Astrocyte of the spinal cord (primary cell): ENCODE measurements around the gene PRKAR1B.

ENCODE experiments used
- DNase-seq: peaks from one replicate; pipeline ENCODE4 v3.0.0; 2011; ENCODE audit warnings: low read depth, low spot score
- H3K4me3 ChIP-seq: 2 replicates; pipeline ENCODE4 v1.5.1; 2011; ENCODE audit warnings: low read depth, mild to moderate bottlenecking, low read length, moderate library complexity
- in situ Hi-C: cut with HindIII; loops from 2 replicates; pipeline ENCODE4 v1.10.0; 2017; ENCODE audit warnings: low sequenced_read_pairs
- TF ChIP-seq, protein P1 (sequence below): IDR thresholded peaks from 2 replicates; pipeline ENCODE4 v1.5.1; 2012; ENCODE audit warnings: low read depth, mild to moderate bottlenecking, low read length, inconsistent platforms

The PRKAR1B gene

DNA sequence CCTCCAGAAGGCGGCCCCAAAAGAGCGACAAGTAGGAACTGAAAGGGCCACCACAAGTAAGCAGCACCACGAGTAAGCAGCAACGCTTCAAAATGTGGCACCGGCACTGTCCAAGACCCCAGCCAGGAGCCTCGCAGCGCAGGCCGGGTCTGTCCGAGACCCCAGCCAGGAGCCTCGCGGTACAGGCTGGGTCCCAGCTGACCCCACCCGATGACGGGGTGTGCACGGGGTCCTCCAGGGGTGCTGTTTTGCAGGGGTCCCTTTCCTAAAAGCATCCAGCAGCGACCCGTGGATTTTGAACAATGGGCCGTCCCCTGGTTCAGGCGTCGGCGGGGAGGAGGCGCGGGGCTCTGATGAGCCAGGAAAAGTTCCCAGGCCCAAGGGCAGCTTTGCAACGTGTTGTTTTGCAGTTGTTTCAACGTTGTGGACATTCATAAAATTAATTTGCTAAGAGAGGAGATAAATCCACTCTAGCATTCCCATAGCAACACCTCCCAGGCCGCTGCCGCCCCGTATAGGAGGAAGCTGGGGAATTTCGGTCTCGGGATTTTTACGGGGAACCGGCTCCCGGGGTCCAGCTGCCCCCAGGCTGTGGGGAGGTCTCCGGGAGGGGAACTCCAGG lies 155.9 kb downstream of the PRKAR1B start:
- TF ChIP-seq, protein P1, sequence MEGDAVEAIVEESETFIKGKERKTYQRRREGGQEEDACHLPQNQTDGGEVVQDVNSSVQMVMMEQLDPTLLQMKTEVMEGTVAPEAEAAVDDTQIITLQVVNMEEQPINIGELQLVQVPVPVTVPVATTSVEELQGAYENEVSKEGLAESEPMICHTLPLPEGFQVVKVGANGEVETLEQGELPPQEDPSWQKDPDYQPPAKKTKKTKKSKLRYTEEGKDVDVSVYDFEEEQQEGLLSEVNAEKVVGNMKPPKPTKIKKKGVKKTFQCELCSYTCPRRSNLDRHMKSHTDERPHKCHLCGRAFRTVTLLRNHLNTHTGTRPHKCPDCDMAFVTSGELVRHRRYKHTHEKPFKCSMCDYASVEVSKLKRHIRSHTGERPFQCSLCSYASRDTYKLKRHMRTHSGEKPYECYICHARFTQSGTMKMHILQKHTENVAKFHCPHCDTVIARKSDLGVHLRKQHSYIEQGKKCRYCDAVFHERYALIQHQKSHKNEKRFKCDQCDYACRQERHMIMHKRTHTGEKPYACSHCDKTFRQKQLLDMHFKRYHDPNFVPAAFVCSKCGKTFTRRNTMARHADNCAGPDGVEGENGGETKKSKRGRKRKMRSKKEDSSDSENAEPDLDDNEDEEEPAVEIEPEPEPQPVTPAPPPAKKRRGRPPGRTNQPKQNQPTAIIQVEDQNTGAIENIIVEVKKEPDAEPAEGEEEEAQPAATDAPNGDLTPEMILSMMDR: no peak
- in situ Hi-C loops: no loop called here

DNA sequence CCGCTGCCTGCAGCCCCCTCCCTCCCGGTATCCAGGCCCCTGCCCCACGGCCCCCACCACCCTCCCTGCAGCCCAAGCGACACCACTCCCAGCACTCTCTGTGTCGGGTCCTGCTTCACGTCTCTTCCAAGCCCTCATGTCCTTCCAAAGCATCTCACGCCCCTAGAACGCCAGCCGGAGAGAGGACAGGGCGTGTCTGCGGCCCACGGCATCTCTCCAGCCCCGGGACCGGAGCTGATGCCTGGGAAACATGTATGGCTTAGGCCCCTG lies 156.3 kb downstream of the PRKAR1B start:
- TF ChIP-seq, protein P1: no peak
- H3K4me3 ChIP-seq: no peak overlapping the region
- in situ Hi-C loops: no loop called here
- no peak for DNase-seq

More for the DNA sequence above, 155.9 kb downstream of the PRKAR1B start:
- no peak overlapping the region for H3K4me3 ChIP-seq
- no peak for DNase-seq

DNA sequence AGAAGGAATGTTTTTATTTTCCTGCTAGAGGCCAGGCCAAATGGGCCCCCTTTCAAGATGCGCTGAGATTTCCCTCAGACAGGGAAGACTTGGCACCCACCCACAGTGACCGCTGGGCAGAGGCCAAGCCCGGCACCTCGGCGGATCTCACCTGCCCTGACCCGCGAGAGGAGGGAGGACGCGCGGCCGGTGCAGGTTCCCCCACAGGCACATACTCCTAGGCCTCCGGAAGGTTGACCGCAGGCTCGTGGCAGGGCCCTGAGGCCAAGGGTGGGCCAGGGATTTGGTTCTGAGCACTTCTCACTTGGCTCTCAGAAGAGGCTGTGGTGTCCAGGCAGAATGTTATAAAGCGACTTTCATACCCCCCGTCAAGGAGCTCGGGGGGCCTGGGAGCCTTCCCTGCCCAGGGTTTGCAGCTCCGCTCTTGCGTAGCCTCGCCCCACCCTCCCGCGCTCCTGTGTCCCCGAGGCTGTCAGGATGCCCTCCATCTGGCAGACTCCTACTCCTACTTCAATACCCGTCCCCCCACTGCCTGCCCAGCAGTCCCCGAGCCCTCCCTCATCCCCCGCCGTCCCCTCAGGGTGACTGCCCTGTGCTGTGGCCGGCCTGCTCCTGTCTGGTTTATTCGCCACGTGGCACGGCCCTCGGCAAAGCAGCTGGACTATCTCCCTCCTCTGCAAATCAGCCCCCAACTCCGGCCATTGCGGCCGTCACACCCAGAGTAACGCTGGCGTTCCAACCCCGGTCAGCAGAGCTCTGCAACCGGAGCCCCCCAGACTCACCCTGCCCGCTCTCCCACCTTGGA lies 156.9 kb downstream of the PRKAR1B start:
- DNase-seq: no peak
- in situ Hi-C loops: no loop called here
- H3K4me3 ChIP-seq: no peak overlapping the region
- TF ChIP-seq, protein P1: no peak

DNA sequence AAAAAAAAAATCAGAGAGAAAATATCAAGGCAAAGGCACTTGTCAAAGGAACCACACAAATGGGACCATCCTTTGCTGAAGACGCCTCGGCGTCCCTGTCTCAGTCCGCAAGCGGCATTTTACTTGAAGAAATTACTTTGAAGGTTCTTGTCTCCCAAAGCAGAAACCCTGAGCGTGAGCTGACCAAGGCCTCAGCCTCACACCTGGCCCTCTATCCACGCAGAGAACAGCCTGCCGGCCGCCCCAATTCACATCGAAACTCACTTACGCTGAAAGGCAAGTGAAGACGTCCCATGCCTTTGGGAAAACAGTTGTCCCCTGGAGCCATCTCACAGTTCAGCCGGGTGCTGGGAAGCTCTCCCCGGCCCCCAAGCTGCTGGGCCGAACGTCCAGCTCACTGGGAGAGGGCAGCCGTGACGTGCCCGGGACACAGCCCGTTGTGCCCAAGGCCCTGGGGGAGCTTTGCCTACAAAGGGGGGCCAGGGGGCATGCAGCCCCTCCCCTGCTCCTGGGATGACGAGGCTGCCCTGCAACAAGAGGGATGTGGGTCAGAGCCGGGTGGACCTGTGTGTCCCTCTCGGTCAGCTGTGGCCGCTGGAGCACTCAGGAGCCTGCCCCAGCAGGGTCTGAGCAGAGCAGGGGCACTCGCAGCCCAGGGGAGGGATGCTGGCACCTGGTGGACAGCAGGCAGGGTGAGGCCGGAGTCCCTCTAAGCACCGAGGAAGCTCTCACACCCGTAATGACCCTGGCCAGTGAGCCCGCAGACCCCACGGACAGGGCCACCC lies 157.8 kb downstream of the PRKAR1B start:
- no peak overlapping the region for H3K4me3 ChIP-seq
- TF ChIP-seq, protein P1: no peak
- no peak for DNase-seq
- in situ Hi-C loops: no loop called here

DNA sequence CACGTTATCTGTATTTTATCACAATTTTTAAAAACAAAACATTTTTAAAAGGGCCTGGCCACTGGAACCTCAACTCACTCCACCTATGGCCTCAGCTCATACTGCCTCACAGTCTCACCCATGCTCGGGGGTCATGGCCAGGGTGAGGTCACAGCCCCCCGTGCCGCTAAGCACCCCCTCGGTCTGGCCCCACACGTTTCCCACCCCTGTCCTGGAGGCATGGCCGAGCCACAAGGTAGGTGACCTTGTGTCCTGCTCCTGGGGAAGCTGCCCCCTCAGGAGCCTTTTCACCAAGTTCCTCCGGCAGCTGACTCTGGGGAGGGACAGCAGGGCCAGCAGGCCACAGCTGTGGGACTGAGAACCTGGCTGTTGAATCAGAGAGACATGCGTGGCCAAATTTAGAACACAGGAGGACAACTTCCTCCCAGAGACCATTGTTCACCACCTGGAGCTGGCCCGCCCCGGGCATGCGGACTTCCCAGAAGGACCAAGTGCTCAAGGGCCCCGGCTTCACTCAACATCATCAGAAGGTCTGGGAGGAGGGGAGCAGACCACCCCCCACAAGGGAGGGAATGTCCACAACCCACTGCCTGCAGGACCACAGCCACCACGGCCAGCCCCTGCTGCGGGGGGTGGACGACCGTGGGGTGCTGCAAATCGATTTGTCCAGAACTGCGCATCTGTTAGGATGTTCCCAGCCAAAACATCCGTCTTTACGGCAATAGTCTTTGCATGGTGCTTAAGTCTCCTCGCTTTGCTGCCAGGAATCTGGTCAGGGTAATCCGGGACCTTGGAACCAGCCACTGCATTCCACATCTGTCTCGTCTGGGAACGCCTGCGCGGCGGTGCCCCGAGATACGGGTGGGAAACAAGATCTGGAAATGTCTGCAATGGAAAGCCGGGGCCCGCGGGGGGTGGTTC lies 158.8 kb downstream of the PRKAR1B start:
- no peak for DNase-seq
- in situ Hi-C loops: no loop called here

More for the DNA sequence above, 158.8 kb downstream of the PRKAR1B start:
- H3K4me3 ChIP-seq: no peak overlapping the region
- TF ChIP-seq, protein P1: no peak
